Smooth muscle cell (in vitro differentiated cells): ENCODE measurements around the gene UNC45B. TPM values are rescaled to one million over a fixed set of nuclear protein-coding genes. Genes with fewer than 3 reads are reported as not detected.

Source experiments
- DNase-seq: peaks from one replicate; lab custom pipeline; 2025; ENCODE audit not compliant: unreplicated experiment; lab: John Stamatoyannopoulos, UW
- H2AFZ ChIP-seq: fragments of 200-600 bp; sonication (generic); 2 replicates; pipeline ENCODE4 v1.6.0; 2016; ENCODE audit warnings: antibody characterized with exemption, low read depth, mild to moderate bottlenecking
- H3F3A ChIP-seq: fragments of 200-600 bp; sonication (generic); 2 replicates; pipeline ENCODE4 v1.6.0; 2017; ENCODE audit warnings: antibody characterized with exemption, low read depth
- H3K27ac ChIP-seq: fragments of 200-600 bp; sonication (generic); 2 replicates; pipeline ENCODE4 v1.5.1; 2016; ENCODE audit warnings: low read depth, mild to moderate bottlenecking
- H3K27me3 ChIP-seq: fragments of 200-600 bp; sonication (generic); 2 replicates; pipeline ENCODE4 v1.6.1; 2016; ENCODE audit warnings: low read depth, mild to moderate bottlenecking
- H3K36me3 ChIP-seq: fragments of 200-600 bp; sonication (generic); 2 replicates; pipeline ENCODE4 v1.5.1; 2016; ENCODE audit warnings: low read depth
- H3K4me1 ChIP-seq: fragments of 200-600 bp; sonication (generic); 2 replicates; pipeline ENCODE4 v1.5.1; 2016; ENCODE audit warnings: low read depth
- H3K4me2 ChIP-seq: fragments of 200-600 bp; sonication (generic); 2 replicates; pipeline ENCODE4 v1.6.0; 2016; ENCODE audit warnings: mild to moderate bottlenecking
- H3K4me3 ChIP-seq: fragments of 200-600 bp; sonication (generic); 2 replicates; pipeline ENCODE4 v1.5.1; 2016; ENCODE audit warnings: mild to moderate bottlenecking
- H3K79me2 ChIP-seq: fragments of 200-600 bp; sonication (generic); 2 replicates; pipeline ENCODE4 v1.6.0; 2016; ENCODE audit warnings: low read depth, mild to moderate bottlenecking
- H3K9ac ChIP-seq: fragments of 200-600 bp; sonication (generic); 2 replicates; pipeline ENCODE4 v1.6.0; 2016; ENCODE audit warnings: low read depth
- H3K9me3 ChIP-seq: fragments of 200-600 bp; sonication (generic); replicated peaks from 2 replicates; pipeline ENCODE4 v1.5.1; 2016; ENCODE audit warnings: low read depth
- H4K20me1 ChIP-seq: fragments of 200-600 bp; sonication (generic); 2 replicates; pipeline ENCODE4 v1.6.0; 2016; ENCODE audit warnings: low read depth
- CTCF ChIP-seq: fragments of 200-600 bp; sonication (generic); IDR thresholded peaks from 2 replicates; pipeline ENCODE4 v1.5.1; 2017; ENCODE audit warnings: borderline replicate concordance, mild to moderate bottlenecking, antibody characterized with exemption; ENCODE audit not compliant: insufficient read depth, poor library complexity, severe bottlenecking
- WGBS: methylation state at CpG from one replicate; pipeline ENCODE4 v1.1.7; 2016; ENCODE audit warnings: low lambda C conversion rate; 5-methylcytosine and 5-hydroxymethylcytosine counted together
- polyA plus RNA-seq: library from polyadenylated mRNA; unstranded; fragments of >200 nt; fragmentation: Nextera tagmentation; extraction: Ambion mirVana; gene quantifications from 2 replicates; pipeline ENCODE4 v1.2.1, GENCODE V29; 2016
- total RNA-seq: library from RNA; depleted of rRNA; stranded (reverse); fragments of >200 nt; gene quantifications from 2 replicates; pipeline ENCODE4 v1.2.3, GENCODE V29; 2014

UNC45B gene
- total and polyA plus RNA-seq, 2 experiments from 2014 or later = not detected

GRCh38 chr17:35127751-35128514 lies 19.7 kb upstream of the UNC45B start:
- TF ChIP-seq CTCF = no peak
- Histone ChIP-seq H3K36me3 (no peaks in the 10 kb centered on the region), H4K20me1 (no peaks in the 10 kb centered on the region), H3K4me3 (no peak overlapping the region), H3K79me2 (no peaks in the 10 kb centered on the region), H3K9ac (no peak overlapping the region), H3K27ac (no peak overlapping the region), H3K9me3 (no peaks in the 10 kb centered on the region), H3K4me1 (no peaks in the 10 kb centered on the region), H3K4me2 (no peak overlapping the region), H2AFZ (no peak overlapping the region), H3K27me3 (no peaks in the 10 kb centered on the region), H3F3A (no peaks in the 10 kb centered on the region)
- 64% methylated on average over 11 of the region's 11 CpGs for WGBS
- no peak for DNase-seq

- TF ChIP-seq CTCF = no peak
- Histone ChIP-seq H3K27ac (no peak overlapping the region), H3F3A (no peaks in the 10 kb centered on the region), H3K79me2 (no peaks in the 10 kb centered on the region), H3K27me3 (no peaks in the 10 kb centered on the region), H2AFZ (no peak overlapping the region), H3K36me3 (no peaks in the 10 kb centered on the region), H3K4me2 (no peak overlapping the region), H3K9ac (no peak overlapping the region), H3K9me3 (no peaks in the 10 kb centered on the region), H3K4me3 (no peak overlapping the region), H4K20me1 (no peaks in the 10 kb centered on the region), H3K4me1 (no peaks in the 10 kb centered on the region)
- WGBS = 93% methylated on average over 11 of the region's 11 CpGs
- no peak for DNase-seq
Observed at GRCh38 chr17:35129154-35129972, 18.3 kb upstream of the UNC45B start.

GRCh38 chr17:35129973-35130351 lies 17.7 kb upstream of the UNC45B start:
- no peaks in the 10 kb centered on the region for H3K36me3 ChIP-seq
- no peaks in the 10 kb centered on the region for H3K4me1 ChIP-seq
- H3K27me3 ChIP-seq = no peaks in the 10 kb centered on the region
- H3K27ac ChIP-seq = no peak overlapping the region
- H2AFZ ChIP-seq = no peak overlapping the region
- no peak overlapping the region for H3K4me2 ChIP-seq
- no peaks in the 10 kb centered on the region for H3K79me2 ChIP-seq
- WGBS = 95% methylated on average over 5 of the region's 5 CpGs
- TF ChIP-seq CTCF = no peak
- no peaks in the 10 kb centered on the region for H3K9me3 ChIP-seq
- H3F3A ChIP-seq = no peaks in the 10 kb centered on the region
- no peak for DNase-seq
- no peak overlapping the region for H3K9ac ChIP-seq
- no peak overlapping the region for H3K4me3 ChIP-seq
- H4K20me1 ChIP-seq = no peaks in the 10 kb centered on the region
